WERI-Rb-1 (cell line): Measurements from ENCODE around the gene THRB.

Experiments used
- DNase-seq: peaks from one replicate; pipeline ENCODE4 v3.0.0-alpha.2; 2020
- H3K27ac ChIP-seq: fragments of 250-450 bp; sonication (Bioruptor Pico); 2 replicates; pipeline ENCODE4 v1.5.1; 2020; ENCODE audit warnings: mild to moderate bottlenecking, moderate library complexity
- H3K27me3 ChIP-seq: fragments of 250-450 bp; sonication (Bioruptor Pico); 2 replicates; pipeline ENCODE4 v1.5.1; 2021; ENCODE audit warnings: mild to moderate bottlenecking, low read depth, moderate library complexity; ENCODE audit not compliant: insufficient read depth, severe bottlenecking
- H3K36me3 ChIP-seq: fragments of 250-450 bp; sonication (Bioruptor Pico); 2 replicates; pipeline ENCODE4 v1.5.1; 2020; ENCODE audit warnings: mild to moderate bottlenecking, moderate library complexity
- H3K4me3 ChIP-seq: 2 replicates; pipeline ENCODE4 v1.5.1; 2011; ENCODE audit warnings: low read depth, mild to moderate bottlenecking, control low read depth, low read length
- H3K9me3 ChIP-seq: fragments of 250-450 bp; sonication (Bioruptor Pico); 2 replicates; pipeline ENCODE4 v1.5.1; 2021; ENCODE audit warnings: mild to moderate bottlenecking, moderate library complexity; ENCODE audit not compliant: severe bottlenecking
- CTCF ChIP-seq: IDR thresholded peaks from 2 replicates; pipeline ENCODE4 v1.5.1; 2011; ENCODE audit warnings: low read depth, mild to moderate bottlenecking, control low read depth, inconsistent platforms, low read length

THRB gene

DNA sequence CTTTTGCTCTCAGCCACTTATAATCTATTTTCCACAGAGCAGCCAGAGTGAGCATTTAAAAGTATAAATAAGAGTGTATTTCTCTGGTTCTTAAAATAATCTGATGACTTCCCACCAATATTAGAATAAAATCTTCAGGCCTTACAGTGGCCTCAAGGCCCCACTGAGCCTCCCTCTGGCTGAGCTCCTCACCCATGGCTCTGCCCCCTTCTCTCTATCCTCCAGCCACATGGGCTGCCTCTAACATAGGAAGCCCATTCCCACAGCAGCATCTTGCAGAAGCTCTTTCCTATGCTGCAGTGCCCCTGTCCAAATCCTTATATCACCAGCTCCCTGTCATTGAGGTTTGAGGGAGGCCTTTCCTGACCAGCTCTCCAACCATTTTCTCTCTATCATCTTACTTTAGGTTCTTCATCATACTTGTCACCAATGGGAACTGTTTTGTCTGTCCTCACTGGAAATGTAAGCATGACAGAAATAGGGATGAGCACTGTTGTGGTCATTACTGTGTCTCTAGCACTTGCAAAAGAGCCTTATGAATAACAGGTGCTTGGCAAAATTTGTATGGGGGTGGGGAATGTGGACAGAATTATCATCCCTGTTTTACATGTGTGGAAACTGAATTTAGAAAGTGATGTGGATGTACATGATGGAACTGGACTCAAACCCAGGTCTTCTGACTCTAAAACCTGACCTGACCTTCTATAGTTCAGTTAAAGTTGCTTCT lies 299.0 kb downstream of the THRB start:
- no peak for DNase-seq
- H3K4me3 ChIP-seq: no peak overlapping the region
- peaks cover 2% of the 10 kb centered on the region; the same call in 1 of the 2 replicates for H3K36me3 ChIP-seq
- H3K27ac ChIP-seq: no peak overlapping the region; the same call in 1 of the 2 replicates
- no peaks in the 10 kb centered on the region for H3K9me3 ChIP-seq
- no peak for TF ChIP-seq CTCF
- no peaks in the 10 kb centered on the region for H3K27me3 ChIP-seq

DNA sequence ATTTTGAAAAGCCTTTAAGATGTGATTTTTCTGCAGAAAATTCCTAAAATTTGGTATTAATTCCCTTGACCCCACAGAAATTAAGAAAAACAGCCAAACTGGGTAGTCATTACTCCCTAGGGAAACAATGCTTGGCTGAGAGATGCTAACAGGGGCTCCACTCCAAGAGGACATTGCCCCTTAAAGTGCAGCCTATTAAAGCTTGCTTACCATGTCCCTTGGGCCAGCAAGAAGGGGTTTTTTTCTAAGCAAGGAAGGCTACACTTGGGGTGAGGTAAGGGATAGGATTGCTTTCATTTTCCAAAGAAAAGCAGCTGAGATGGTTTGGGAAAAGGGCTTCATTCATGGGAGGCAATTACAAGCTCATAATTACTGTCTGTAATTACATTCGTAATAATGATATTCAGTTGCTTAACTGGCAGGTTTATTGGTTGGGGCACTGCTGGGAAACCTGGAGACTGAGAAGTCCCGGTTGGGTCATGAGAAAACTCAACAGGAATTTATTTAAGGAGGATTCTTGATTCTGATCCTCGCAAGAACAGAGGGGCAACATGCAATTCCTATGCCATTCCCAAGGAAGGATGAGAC lies 302.1 kb downstream of the THRB start:
- no peak for DNase-seq
- H3K36me3 ChIP-seq: peaks cover 20% of the 10 kb centered on the region
- H3K27me3 ChIP-seq: no peaks in the 10 kb centered on the region
- H3K9me3 ChIP-seq: no peaks in the 10 kb centered on the region
- no peak for TF ChIP-seq CTCF
- H3K27ac ChIP-seq: peak overlapping the region; percentile 87
- peak overlapping the region; percentile 32 for H3K4me3 ChIP-seq

- Histone ChIP-seq H3K27me3 (no peaks in the 10 kb centered on the region), H3K36me3 (peaks cover 26% of the 10 kb centered on the region), H3K4me3 (peak overlapping the region; percentile 32), H3K27ac (peak overlapping the region; percentile 87), H3K9me3 (no peaks in the 10 kb centered on the region)
- DNase-seq: no peak
- no peak for TF ChIP-seq CTCF
These were observed 302.7 kb downstream of the THRB start for GRCh38 chr3:24191801-24192403.

DNA sequence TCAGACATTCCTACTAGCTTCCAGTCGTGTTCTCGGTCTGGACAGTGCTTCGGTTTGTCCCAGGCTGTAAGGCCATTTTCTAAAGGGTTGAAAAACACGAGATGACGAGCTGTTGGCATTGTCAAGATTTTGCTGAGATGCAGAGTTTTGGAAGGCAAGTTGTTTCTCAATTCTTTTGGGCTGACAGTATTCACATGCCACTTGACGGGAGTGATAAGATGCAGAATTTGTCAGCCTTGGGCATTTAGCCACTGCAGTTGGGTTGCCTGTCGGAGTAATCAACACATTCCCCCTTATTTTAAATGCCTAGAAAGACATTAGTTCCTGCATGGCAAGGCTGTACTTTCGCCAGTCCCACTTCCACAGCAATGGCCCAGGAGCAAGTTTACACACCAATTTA lies 304.4 kb downstream of the THRB start:
- H3K27ac ChIP-seq: peak overlapping the region; percentile 87
- H3K9me3 ChIP-seq: no peaks in the 10 kb centered on the region
- H3K27me3 ChIP-seq: no peaks in the 10 kb centered on the region
- peaks cover 37% of the 10 kb centered on the region for H3K36me3 ChIP-seq
- DNase-seq: no peak
- peak overlapping the region; percentile 71 for H3K4me3 ChIP-seq
- no peak for TF ChIP-seq CTCF

DNA sequence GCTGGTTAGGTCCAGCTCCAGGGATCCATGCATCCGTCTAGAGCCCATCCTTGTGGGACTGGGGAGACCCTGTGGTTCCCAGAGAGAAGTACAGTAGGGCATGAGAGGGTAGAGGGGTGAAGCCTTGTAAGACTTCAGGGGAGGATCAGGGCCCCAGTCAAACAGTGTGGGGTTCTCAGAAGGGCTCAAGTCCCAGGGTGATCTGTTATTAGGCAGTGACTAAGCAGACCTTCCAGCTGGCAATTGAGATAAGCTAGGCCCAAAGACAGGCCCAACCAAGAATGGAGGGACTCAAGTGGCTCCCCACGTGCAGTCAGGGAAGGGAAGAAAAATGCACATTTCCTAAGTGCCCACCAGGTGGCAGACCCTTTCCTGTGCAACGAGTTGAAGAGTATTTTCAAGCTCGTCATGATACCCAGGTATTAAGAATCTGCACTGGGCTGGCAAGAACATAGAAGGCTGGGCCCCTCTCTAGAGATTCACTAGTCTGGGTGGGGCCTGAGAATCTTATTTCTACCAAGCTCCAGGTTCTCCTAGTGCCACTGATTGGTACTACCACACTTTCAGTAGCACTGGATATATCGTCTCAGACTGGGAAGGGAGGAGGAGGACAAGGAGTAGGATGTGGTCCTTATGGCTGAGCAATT lies 308.8 kb downstream of the THRB start:
- Histone ChIP-seq H3K27me3 (no peaks in the 10 kb centered on the region), H3K27ac (peak overlapping the region; percentile 69), H3K9me3 (no peaks in the 10 kb centered on the region), H3K36me3 (peaks cover 74% of the 10 kb centered on the region), H3K4me3 (peak overlapping the region; percentile 2; the same call in 1 of the 2 replicates)
- peak; percentile 73 for TF ChIP-seq CTCF
- peak; percentile 81 for DNase-seq
